Activated naive CD4-positive, alpha-beta T cell treated with anti-CD3 and anti-CD28 coated beads, Interleukin-2, amount 50 U/mL, for 72 hours (primary cell): ENCODE measurements around the gene ACTN3. TPM values are rescaled to one million over a fixed set of nuclear protein-coding genes. Genes with fewer than 3 reads are reported as not detected.

Experiments used
- ATAC-seq, 2 donors: fragments of 150-1000 bp; cut with Tn5 transposase; 2 replicates each; pipeline ENCODE4 v1.10.0; 2021; ENCODE audit warnings: mild to moderate bottlenecking in 2 of 2, moderate library complexity in 2 of 2
- DNase-seq, 2 donors: peaks; one replicate each; pipeline ENCODE4 v3.0.0; 2021 to 2022; ENCODE audit warnings: low spot score in 2 of 2
- H3K27ac Mint-ChIP-seq, 2 donors: one replicate each; pipeline ENCODE4 v1.8.0; 2022; ENCODE audit warnings: mild to moderate bottlenecking in 2 of 2, mixed read lengths in 2 of 2
- H3K36me3 Mint-ChIP-seq, 2 donors: one replicate each; pipeline ENCODE4 v1.8.0; 2022; ENCODE audit warnings: mixed read lengths in 2 of 2
- H3K9me3 Mint-ChIP-seq, 2 donors: one replicate each; pipeline ENCODE4 v1.8.0; 2022; ENCODE audit warnings: mixed read lengths in 2 of 2
- total RNA-seq, 2 donors: library from RNA; stranded (reverse); gene quantifications; one replicate each; pipeline ENCODE4 v1.2.3, GENCODE V29; 2022

Gene ACTN3
- under 1 TPM; 0.31 to 0.57 TPM for total RNA-seq

- Mint-ChIP-seq H3K36me3 (peaks cover 0 to 4% of the 10 kb centered on the region in 2 donors), H3K9me3 (no peaks in the 10 kb centered on the region), H3K27ac (peak within 1 kb of the TSS; percentile 44 to 78)
- peak; percentile 0 to 3 for ATAC-seq
- DNase-seq, result no peak
These were observed at the start of gene ACTN3 for GRCh38 chr11:66546368-66546965. Gene ACTN3, plus strand, starts transcription at chr11:66546903. Its CDS starts 35 bp downstream, at chr11:66546938.

GRCh38 chr11:66497206-66497605 lies 49.5 kb upstream of the ACTN3 start:
- H3K36me3 Mint-ChIP-seq, result peaks cover 5% of the 10 kb centered on the region in 2 donors
- ATAC-seq (no peak), DNase-seq (no peak)
- H3K27ac Mint-ChIP-seq, result no peak overlapping the region
- no peaks in the 10 kb centered on the region for H3K9me3 Mint-ChIP-seq

GRCh38 chr11:66498506-66498905 lies 48.2 kb upstream of the ACTN3 start:
- ATAC-seq, result no peak
- DNase-seq, result no peak
- Mint-ChIP-seq H3K9me3 (no peaks in the 10 kb centered on the region), H3K36me3 (peaks cover 5% of the 10 kb centered on the region in 2 donors), H3K27ac (no peak overlapping the region)

GRCh38 chr11:66505276-66505816 lies 41.4 kb upstream of the ACTN3 start:
- ATAC-seq (no peak), DNase-seq (no peak)
- no peaks in the 10 kb centered on the region for H3K9me3 Mint-ChIP-seq
- H3K36me3 Mint-ChIP-seq, result peaks cover 0 to 5% of the 10 kb centered on the region in 2 donors
- H3K27ac Mint-ChIP-seq, result peak overlapping the region in 1 of 2 donors; percentile 50

- DNase-seq (no peak), ATAC-seq (no peak)
- H3K9me3 Mint-ChIP-seq, result no peaks in the 10 kb centered on the region
- H3K36me3 Mint-ChIP-seq, result peaks cover 0 to 5% of the 10 kb centered on the region in 2 donors
- H3K27ac Mint-ChIP-seq, result peak overlapping the region in 1 of 2 donors; percentile 44
These were observed 37.6 kb upstream of the ACTN3 start for GRCh38 chr11:66509131-66509561.

- Mint-ChIP-seq H3K27ac (peak within 1 kb of the TSS; percentile 71 to 85), H3K9me3 (no peaks in the 10 kb centered on the region), H3K36me3 (peaks cover 0 to 5% of the 10 kb centered on the region in 2 donors)
- DNase-seq, result peak; percentile 78 to 88
- peak; percentile 97 to 99 for ATAC-seq
These were observed 36.3 kb upstream of the ACTN3 start, which contains the start of gene BBS1 for GRCh38 chr11:66510271-66510989. Gene BBS1, plus strand, starts transcription at chr11:66510635. Its CDS starts 25 bp downstream, at chr11:66510660.

- Mint-ChIP-seq H3K36me3 (peaks cover 0 to 5% of the 10 kb centered on the region in 2 donors), H3K27ac (peak overlapping the region; percentile 71 to 85), H3K9me3 (no peaks in the 10 kb centered on the region)
- no peak for DNase-seq
- no peak for ATAC-seq
These were observed 35.7 kb upstream of the ACTN3 start for GRCh38 chr11:66510990-66511339.

GRCh38 chr11:66523611-66524010 lies 23.1 kb upstream of the ACTN3 start:
- Mint-ChIP-seq H3K9me3 (no peaks in the 10 kb centered on the region), H3K27ac (no peak overlapping the region), H3K36me3 (no peaks in the 10 kb centered on the region)
- ATAC-seq, result no peak
- DNase-seq, result no peak

GRCh38 chr11:66524304-66525040 lies 22.2 kb upstream of the ACTN3 start:
- Mint-ChIP-seq H3K9me3 (no peaks in the 10 kb centered on the region), H3K36me3 (no peaks in the 10 kb centered on the region), H3K27ac (no peak overlapping the region)
- ATAC-seq (no peak), DNase-seq (no peak)

GRCh38 chr11:66529069-66529468 lies 17.6 kb upstream of the ACTN3 start:
- H3K36me3 Mint-ChIP-seq, result no peaks in the 10 kb centered on the region
- H3K9me3 Mint-ChIP-seq, result no peaks in the 10 kb centered on the region
- ATAC-seq, result no peak
- peak overlapping the region in 1 of 2 donors; percentile 5 for H3K27ac Mint-ChIP-seq
- no peak for DNase-seq

- no peak overlapping the region for H3K27ac Mint-ChIP-seq
- no peaks in the 10 kb centered on the region for H3K36me3 Mint-ChIP-seq
- DNase-seq, result no peak
- no peak for ATAC-seq
- no peaks in the 10 kb centered on the region for H3K9me3 Mint-ChIP-seq
These were observed 17.0 kb upstream of the ACTN3 start for GRCh38 chr11:66529655-66530054.

GRCh38 chr11:66530927-66531709 lies 15.6 kb upstream of the ACTN3 start:
- H3K9me3 Mint-ChIP-seq, result no peaks in the 10 kb centered on the region
- no peak for ATAC-seq
- H3K36me3 Mint-ChIP-seq, result no peaks in the 10 kb centered on the region
- no peak overlapping the region for H3K27ac Mint-ChIP-seq
- DNase-seq, result no peak

GRCh38 chr11:66531841-66532240 lies 14.9 kb upstream of the ACTN3 start:
- no peaks in the 10 kb centered on the region for H3K36me3 Mint-ChIP-seq
- H3K9me3 Mint-ChIP-seq, result no peaks in the 10 kb centered on the region
- ATAC-seq, result no peak
- H3K27ac Mint-ChIP-seq, result peak overlapping the region in 1 of 2 donors; percentile 24
- no peak for DNase-seq

- ATAC-seq (no peak), DNase-seq (no peak)
- Mint-ChIP-seq H3K27ac (peak overlapping the region; percentile 30 to 48), H3K9me3 (no peaks in the 10 kb centered on the region), H3K36me3 (no peaks in the 10 kb centered on the region)
These were observed 13.9 kb upstream of the ACTN3 start for GRCh38 chr11:66532784-66533183.

GRCh38 chr11:66539170-66539869 lies 7.4 kb upstream of the ACTN3 start:
- H3K36me3 Mint-ChIP-seq, result no peaks in the 10 kb centered on the region
- DNase-seq (no peak), ATAC-seq (no peak)
- peak overlapping the region in 1 of 2 donors; percentile 46 for H3K27ac Mint-ChIP-seq
- H3K9me3 Mint-ChIP-seq, result no peaks in the 10 kb centered on the region

- Mint-ChIP-seq H3K36me3 (no peaks in the 10 kb centered on the region), H3K9me3 (no peaks in the 10 kb centered on the region), H3K27ac (peak overlapping the region in 1 of 2 donors; percentile 81)
- DNase-seq (no peak), ATAC-seq (no peak)
These were observed 6.9 kb upstream of the ACTN3 start for GRCh38 chr11:66539870-66540213.
